Cardiac muscle cell (in vitro differentiated cells and primary cell): ENCODE data around the gene QSOX2. TPM values are rescaled to one million over a fixed set of nuclear protein-coding genes. Genes with fewer than 3 reads are reported as not detected.

Experiments
- DNase-seq, 2 donors: peaks; one replicate each; pipeline versions ENCODE4 v3.0.0 to v3.0.0-alpha.2; 2010 to 2017; ENCODE audit warnings: low read depth in 1 of 2, low spot score in 1 of 2
- H3K27ac ChIP-seq: fragments of 200-600 bp; sonication (generic); 2 replicates; pipeline ENCODE4 v1.5.1; 2016
- H3K27me3 ChIP-seq: fragments of 200-600 bp; sonication (generic); 2 replicates; pipeline ENCODE4 v1.6.0; 2016; ENCODE audit warnings: control low read depth
- H3K36me3 ChIP-seq: fragments of 200-600 bp; sonication (generic); 2 replicates; pipeline ENCODE4 v1.5.1; 2016; ENCODE audit warnings: control low read depth
- H3K4me1 ChIP-seq: fragments of 200-600 bp; sonication (generic); 2 replicates; pipeline ENCODE4 v1.8.1; 2017; ENCODE audit warnings: low read depth, mild to moderate bottlenecking, mixed run types
- H3K4me3 ChIP-seq: fragments of 200-600 bp; sonication (generic); 2 replicates; pipeline ENCODE4 v1.5.1; 2016; ENCODE audit warnings: mild to moderate bottlenecking
- H3K9me3 ChIP-seq: fragments of 200-600 bp; sonication (generic); 2 replicates; pipeline ENCODE4 v1.5.1; 2017; ENCODE audit warnings: low read depth, mild to moderate bottlenecking, control low read depth
- polyA plus RNA-seq: library from polyadenylated mRNA; unstranded; fragments of >200 nt; fragmentation: Nextera tagmentation; extraction: Ambion mirVana; gene quantifications from 2 replicates; pipeline ENCODE4 v1.2.1, GENCODE V29; 2016
- total RNA-seq: library from RNA; depleted of rRNA; stranded (reverse); fragments of >200 nt; gene quantifications from 2 replicates; pipeline ENCODE4 v1.2.3, GENCODE V29; 2016
- TF ChIP-seq, protein P1 (sequence below): IDR thresholded peaks from 2 replicates; pipeline ENCODE4 v1.5.1; 2012; ENCODE audit warnings: low read depth, mild to moderate bottlenecking, low read length

QSOX2 gene
- total and polyA plus RNA-seq, 2 experiments from 2014 or later, result 1.7 to 10.5 TPM

- Histone ChIP-seq H3K36me3 (no peaks in the 10 kb centered on the region), H3K27ac (no peak overlapping the region), H3K9me3 (no peaks in the 10 kb centered on the region), H3K27me3 (peaks cover 100% of the 10 kb centered on the region), H3K4me3 (no peak overlapping the region), H3K4me1 (peaks cover 5% of the 10 kb centered on the region)
- DNase-seq, result no peak
- TF ChIP-seq, protein P1, sequence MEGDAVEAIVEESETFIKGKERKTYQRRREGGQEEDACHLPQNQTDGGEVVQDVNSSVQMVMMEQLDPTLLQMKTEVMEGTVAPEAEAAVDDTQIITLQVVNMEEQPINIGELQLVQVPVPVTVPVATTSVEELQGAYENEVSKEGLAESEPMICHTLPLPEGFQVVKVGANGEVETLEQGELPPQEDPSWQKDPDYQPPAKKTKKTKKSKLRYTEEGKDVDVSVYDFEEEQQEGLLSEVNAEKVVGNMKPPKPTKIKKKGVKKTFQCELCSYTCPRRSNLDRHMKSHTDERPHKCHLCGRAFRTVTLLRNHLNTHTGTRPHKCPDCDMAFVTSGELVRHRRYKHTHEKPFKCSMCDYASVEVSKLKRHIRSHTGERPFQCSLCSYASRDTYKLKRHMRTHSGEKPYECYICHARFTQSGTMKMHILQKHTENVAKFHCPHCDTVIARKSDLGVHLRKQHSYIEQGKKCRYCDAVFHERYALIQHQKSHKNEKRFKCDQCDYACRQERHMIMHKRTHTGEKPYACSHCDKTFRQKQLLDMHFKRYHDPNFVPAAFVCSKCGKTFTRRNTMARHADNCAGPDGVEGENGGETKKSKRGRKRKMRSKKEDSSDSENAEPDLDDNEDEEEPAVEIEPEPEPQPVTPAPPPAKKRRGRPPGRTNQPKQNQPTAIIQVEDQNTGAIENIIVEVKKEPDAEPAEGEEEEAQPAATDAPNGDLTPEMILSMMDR, result no peak
Measured at GRCh38 chr9:136197930-136198604, 47.5 kb downstream of the QSOX2 start.

- Histone ChIP-seq H3K27me3 (peaks cover 100% of the 10 kb centered on the region), H3K9me3 (no peaks in the 10 kb centered on the region), H3K27ac (no peak overlapping the region), H3K4me1 (peaks cover 5% of the 10 kb centered on the region), H3K36me3 (no peaks in the 10 kb centered on the region), H3K4me3 (no peak overlapping the region)
- TF ChIP-seq, protein P1, result no peak
- DNase-seq, result no peak
Measured at GRCh38 chr9:136197084-136197875, 48.3 kb downstream of the QSOX2 start.

GRCh38 chr9:136196404-136197083, 49.1 kb downstream of the QSOX2 start:
- H3K4me3 ChIP-seq, result no peak overlapping the region
- H3K36me3 ChIP-seq, result no peaks in the 10 kb centered on the region
- no peak for DNase-seq
- H3K4me1 ChIP-seq, result peaks cover 5% of the 10 kb centered on the region
- no peaks in the 10 kb centered on the region for H3K9me3 ChIP-seq
- peaks cover 100% of the 10 kb centered on the region for H3K27me3 ChIP-seq
- TF ChIP-seq, protein P1, result no peak
- H3K27ac ChIP-seq, result no peak overlapping the region

GRCh38 chr9:136194540-136194939, 51.1 kb downstream of the QSOX2 start:
- no peak overlapping the region for H3K4me3 ChIP-seq
- peaks cover 100% of the 10 kb centered on the region for H3K27me3 ChIP-seq
- H3K4me1 ChIP-seq, result peaks cover 5% of the 10 kb centered on the region
- no peak for DNase-seq
- no peaks in the 10 kb centered on the region for H3K9me3 ChIP-seq
- TF ChIP-seq, protein P1, result no peak
- no peak overlapping the region for H3K27ac ChIP-seq
- H3K36me3 ChIP-seq, result no peaks in the 10 kb centered on the region

DNA sequence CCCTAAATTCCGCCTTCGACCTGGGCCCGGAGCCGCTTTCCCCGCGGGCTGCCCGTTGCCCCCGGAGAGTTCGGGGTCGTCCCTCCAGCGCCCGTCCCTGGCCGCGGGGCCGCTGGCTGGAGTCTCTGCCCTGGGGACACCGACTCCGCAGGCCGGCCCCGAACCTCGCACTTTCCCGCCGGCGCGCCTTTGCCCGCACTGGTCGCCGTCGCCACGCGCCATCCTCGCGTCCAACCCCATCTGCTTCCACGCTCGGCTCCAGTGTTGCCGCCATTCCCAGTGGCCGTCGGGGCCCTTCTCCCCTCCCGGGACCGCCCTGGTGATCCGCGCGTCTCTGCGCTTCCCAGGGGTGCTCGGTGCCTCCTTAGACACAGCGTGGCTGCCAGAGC, 51.7 kb downstream of the QSOX2 start:
- DNase-seq, result no peak
- no peaks in the 10 kb centered on the region for H3K36me3 ChIP-seq
- no peak overlapping the region for H3K4me3 ChIP-seq
- H3K27ac ChIP-seq, result no peak overlapping the region
- peaks cover 100% of the 10 kb centered on the region for H3K27me3 ChIP-seq
- TF ChIP-seq, protein P1, result no peak
- no peaks in the 10 kb centered on the region for H3K9me3 ChIP-seq
- peaks cover 5% of the 10 kb centered on the region for H3K4me1 ChIP-seq
